GM21360 (cell line): ENCODE measurements around the gene NDUFB8.
"Not testable (repeated sequence)": the region's sequence is repeated elsewhere in the genome, so short reads cannot be mapped to it uniquely, and the experiment has no call there.

Source experiments
- ATAC-seq: cut with Tn5 transposase; IDR thresholded peaks from one replicate; pipeline ENCODE4 v1.9.1; 2021; ENCODE audit warnings: mild to moderate bottlenecking, moderate library complexity; ENCODE audit not compliant: unreplicated experiment

Gene NDUFB8

GRCh38 chr10:100529475-100530298, at the start of gene NDUFB8:
NDUFB8 (minus strand) TSS chr10:100529871; CDS start chr10:100529851, 20 bp downstream.
- ATAC-seq, result no peak

DNA sequence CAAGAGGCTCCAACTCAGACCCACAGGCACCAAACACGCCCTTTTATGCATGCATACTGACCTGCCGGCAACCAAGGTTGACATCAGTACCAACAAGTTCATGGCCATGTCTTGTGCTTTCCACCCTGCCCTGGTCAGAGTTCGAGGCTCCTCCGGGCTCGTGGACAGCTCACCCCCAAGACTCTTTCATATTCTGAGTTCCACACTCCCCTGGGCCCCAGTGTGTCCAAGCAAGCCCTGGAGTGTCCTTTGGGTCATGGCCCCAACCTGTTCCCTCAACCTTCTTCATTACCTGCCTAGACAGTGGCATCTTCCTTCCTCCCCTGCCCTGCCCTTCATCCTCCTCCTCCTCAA, 46.6 kb upstream of the NDUFB8 start:
- no peak for ATAC-seq

DNA sequence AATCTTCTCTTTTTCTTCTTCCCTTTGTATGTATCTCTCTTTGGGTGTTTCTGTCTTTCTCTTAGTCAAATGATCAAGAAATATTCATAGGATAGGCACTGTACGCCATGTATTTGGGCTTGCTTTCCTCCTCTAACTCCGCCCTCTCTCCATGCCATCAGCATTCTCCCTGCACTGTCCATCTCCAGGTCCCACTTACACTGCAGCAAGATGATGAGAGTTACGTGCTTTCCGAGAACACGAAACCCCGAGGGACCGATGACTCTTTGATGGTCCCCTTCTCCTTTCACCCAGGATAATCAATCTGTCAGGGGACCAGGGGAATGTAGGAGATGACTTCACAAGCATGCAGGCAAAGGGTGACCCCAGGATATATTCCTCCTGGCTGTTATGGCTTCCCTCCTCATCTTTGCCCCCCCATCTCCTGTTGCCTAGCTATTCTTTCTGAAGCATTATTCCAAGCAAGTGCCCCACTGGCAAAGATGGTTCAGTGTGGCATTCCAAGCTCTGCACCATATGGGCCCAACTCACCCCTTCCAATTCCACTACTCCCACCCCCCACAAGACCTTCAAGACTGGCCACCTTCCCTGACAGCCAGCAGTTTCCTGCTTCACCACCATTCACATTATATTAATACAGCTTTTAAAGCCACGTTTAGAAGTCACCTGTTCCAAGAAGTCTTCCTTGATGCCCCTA, 46.1 kb upstream of the NDUFB8 start:
- no peak for ATAC-seq

- not testable (repeated sequence) for ATAC-seq
Measured at GRCh38 chr10:100575146-100575545, 45.5 kb upstream of the NDUFB8 start.

DNA sequence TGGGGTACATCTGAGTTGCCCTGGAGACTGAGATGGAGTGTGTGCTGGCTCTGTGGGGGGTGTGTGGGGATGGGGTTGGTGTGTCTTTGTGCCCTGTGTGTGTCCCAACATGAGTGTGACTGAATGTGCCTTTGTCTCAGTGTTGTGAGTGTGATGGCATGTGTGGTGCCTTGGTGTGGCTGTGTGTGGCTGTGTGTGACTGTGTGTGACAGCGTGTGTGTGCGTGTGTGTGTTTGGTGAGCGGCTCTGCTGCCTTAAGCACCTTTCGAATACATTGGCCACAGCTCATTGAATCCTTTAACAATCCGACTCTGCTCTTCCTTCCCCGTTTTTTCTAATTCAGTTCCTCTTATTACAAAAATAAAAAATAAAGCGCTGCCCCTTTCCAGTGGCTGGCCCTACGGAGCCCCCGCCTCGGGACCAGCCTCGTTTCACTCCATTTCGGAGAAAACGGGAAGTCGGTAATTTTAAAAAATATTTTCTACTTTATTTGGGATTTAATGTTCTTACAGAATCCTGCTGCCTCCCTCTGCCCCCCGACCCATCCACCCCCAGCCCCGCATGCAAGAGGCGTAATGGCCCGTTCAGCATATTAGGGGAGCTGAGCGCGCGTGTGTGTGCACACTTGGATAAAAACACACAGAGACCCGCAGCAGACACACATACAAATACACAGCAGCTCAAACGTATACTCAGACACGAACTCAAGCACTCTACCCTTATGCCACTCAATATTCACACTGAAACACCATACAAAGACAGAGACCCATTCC, 41.6 kb upstream of the NDUFB8 start:
- ATAC-seq, result no peak

GRCh38 chr10:100570506-100570905, 40.8 kb upstream of the NDUFB8 start:
- ATAC-seq, result no peak

- no peak for ATAC-seq
Measured at GRCh38 chr10:100569687-100570481, 40.2 kb upstream of the NDUFB8 start.

- ATAC-seq, result no peak
Measured at GRCh38 chr10:100568912-100569311, 39.2 kb upstream of the NDUFB8 start.

DNA sequence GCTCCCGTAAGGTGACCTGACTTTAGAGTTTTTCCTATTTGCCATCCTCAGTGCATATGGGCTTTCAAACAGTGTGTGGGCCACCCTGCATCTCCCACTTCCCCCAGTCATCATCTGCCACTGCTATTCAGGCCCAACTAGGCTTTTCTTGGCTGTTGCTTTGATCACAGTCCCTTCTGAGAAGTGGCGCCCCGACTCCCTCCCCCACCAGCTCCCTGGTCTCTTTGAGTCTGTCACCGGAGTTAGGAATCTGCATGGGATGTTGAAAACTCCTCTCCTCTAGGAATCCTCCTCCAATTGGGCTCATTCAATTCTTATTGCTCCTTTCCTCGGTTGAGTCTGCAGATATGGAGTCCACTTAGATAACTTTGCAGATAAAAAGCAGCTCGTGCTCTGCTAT, 38.2 kb upstream of the NDUFB8 start:
- no peak for ATAC-seq

DNA sequence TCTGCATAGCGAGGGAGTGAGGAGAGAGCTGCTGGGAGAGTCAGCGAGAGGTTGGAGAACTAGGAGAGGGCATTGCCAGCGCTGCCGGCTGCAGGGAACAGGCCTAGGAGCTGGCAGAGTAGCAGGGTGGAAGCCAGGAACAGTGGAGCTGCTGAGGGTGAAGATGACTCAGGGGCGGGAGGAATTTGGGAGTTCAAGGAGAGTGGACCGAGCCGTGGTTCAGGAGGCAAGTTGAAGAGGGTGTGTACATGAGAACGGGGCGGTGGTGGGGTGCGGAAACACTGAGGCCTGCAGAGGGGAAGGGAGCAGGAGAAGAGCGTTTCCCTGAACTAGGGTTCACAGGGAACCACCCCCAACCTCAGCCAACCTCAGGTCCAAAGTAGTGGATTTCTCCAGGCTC, 37.6 kb upstream of the NDUFB8 start:
- no peak for ATAC-seq

GRCh38 chr10:100566561-100566960, 36.9 kb upstream of the NDUFB8 start:
- no peak for ATAC-seq

DNA sequence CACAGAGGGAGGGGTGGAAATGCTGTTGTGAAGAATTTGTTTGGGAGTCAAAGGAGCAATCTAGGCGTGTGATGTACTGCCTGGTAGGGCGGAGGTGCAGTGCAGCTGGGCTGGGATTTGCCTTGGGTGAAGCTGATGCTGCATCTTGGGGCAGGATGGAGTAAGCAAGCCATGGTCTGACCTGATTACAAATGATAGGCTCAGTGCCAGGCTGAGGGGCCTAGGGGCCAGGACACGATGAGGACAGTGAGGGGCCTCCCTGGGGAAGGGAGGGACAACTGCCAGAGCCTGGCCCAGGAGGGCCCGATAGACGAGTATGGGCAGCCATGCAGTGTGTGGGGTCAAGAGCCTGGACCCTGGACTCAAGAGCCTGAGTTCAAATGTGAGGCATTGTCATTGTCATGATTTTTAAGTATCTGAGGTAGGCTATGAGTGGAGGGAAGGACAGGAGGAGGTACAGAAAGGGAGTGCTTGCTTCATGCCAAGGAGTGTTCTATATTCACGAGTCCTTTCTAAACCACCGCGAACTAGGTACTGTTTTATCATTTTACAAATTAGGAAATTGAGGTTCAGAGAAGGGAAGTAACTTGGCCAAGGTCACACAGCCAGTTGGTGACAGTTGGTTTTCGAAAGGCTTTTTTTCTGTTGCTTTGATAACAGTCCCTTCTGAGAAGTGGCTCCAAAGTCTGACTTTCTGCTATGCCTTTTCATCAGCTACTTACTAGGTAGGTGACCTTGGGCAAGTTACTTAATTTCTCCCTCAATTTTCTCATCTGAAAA, 35.7 kb upstream of the NDUFB8 start:
- no peak for ATAC-seq

DNA sequence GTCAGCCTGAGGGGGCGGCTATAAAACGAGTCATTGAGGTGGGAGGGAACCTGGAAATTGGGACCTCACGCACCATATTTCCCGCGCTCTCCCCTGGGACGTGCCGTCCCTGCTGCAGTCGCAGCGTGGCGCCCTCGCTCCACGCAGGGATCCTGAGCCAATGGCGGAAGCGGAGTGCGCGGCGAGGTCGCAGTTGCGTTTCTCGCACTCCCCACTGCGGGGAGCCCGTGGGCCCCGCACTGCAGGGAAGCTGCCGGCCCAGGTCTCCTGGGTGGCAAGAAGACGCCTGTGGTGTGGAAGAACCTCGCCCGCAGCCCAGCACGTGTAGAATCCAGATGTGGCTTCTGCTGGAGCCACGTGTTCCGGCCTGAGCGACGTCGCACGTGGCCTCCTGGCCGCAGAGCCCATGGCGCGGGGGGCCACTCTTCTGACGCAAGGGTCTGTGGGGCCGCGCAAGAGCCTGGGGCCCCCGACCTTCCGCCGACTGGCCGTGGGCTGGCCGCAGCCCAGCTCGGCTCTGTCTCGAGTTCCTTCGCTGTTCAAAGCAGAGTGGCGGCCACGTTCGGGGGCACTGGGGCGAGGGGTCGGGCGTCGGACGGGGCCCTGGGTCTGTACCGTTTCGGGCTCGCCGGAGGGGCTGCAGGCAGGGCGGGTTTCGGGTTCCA, 32.5 kb upstream of the NDUFB8 start:
- peak; percentile 88 for ATAC-seq

GRCh38 chr10:100561005-100561404, 31.3 kb upstream of the NDUFB8 start:
- ATAC-seq, result no peak

DNA sequence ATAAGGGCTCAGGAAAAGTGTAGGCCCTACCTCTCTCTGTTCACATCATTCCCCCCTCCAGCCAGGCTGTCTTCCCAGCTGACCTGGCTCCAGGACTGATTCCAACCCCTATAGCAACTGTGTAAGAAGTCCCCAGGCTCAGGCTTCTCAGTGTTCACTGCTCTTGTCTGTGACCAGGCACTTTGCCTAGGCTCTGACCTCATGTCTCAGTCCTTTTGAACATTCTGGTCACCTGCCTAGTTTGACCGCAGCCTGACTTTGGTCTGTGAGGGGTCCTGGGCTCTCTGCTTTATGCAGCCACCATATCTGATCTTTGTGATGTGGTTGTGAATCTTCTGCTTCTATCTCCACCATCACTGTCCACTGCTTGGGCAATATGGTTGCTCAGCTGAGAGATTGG, 30.6 kb upstream of the NDUFB8 start:
- no peak for ATAC-seq

DNA sequence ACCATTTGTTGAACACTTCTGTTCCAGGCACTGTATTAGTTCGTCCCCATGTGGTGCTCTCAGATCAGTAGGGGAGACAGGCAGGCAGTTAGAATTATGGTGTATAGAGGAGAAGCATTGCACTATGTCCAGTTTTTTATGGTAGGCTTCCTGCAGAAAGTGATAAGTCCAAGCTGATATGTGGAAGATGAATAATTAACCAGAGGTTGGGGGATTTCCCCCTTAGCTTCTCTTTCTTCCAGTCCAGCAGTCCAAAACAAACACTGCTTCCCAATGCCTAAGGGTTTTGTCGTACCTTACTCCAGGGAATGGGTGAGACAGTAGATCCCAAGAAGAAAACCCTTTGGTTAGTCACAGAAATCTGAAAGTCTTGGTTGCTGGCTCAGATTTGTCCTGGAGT, 25.2 kb upstream of the NDUFB8 start:
- no peak for ATAC-seq

GRCh38 chr10:100553929-100554328, 24.3 kb upstream of the NDUFB8 start:
- ATAC-seq, result no peak

DNA sequence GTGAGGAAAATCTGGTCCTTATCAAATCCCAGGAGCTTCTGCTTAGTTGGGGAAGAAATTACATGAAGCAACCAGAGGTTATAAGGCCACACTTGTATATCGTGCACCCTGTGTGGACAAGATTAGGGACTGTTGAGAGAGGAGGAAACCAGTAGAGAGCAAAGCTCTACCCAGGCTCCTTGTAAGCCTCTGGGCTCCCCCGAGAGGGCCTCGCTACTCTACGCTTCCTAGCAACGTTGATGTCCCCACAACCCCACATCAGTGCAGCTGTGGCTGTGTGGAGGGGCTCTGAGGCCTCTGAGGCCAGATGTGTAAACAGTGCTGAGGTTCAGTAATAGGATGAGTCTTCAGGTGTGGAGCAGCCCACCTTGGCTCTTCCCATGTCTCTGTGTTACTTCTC, 22.1 kb upstream of the NDUFB8 start:
- no peak for ATAC-seq

- ATAC-seq, result no peak
Measured at GRCh38 chr10:100551196-100551595, 21.5 kb upstream of the NDUFB8 start.

- no peak for ATAC-seq
Measured at GRCh38 chr10:100544950-100545349, 15.3 kb upstream of the NDUFB8 start.
